ENCODE data around the gene BEND3. TPM values are rescaled to one million over a fixed set of nuclear protein-coding genes. Genes with fewer than 3 reads are reported as not detected.
"Not testable (repeated sequence)": the region's sequence is repeated elsewhere in the genome, so short reads cannot be mapped to it uniquely, and the experiment has no call there.

The BEND3 gene
- total RNA-seq, 2 donors from 2014 or later: 0.54 to 4.2 TPM

DNA sequence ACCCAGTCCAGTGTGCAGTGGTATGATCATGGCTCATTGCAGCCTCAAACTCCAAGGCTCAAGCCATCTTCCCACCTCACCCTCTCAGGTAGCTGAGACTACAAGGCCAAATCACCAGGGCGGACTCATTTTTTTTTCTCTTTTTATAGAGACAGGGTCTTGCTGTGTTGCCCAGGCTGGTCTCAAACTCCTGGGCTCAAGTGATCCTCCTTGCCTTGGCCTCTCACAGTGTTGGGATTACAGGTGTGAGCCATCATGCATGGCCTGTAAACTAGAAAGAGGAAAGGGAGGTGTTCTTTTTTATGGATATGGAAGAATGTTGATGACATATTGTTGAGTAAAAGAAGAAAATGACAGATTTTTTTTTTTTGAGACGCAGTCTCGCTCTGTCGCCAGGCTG is 5.1 kb upstream of the BEND3 start:
- DNase-seq (ENCODE audit: low spot score) (no peak), ATAC-seq (ENCODE audit: insufficient number of reproducible peaks, low FRiP score, low read depth) (no peak)
- no peak overlapping the region for H3K27ac ChIP-seq
- H3K9me3 ChIP-seq: no peaks in the 10 kb centered on the region
- H3K4me1 ChIP-seq (ENCODE audit: control insufficient read depth in 1 of 2, low read depth in 2 of 2): peaks cover 0 to 12% of the 10 kb centered on the region in 2 donors
- no peaks in the 10 kb centered on the region for H3K36me3 ChIP-seq
- TF ChIP-seq, protein P1, sequence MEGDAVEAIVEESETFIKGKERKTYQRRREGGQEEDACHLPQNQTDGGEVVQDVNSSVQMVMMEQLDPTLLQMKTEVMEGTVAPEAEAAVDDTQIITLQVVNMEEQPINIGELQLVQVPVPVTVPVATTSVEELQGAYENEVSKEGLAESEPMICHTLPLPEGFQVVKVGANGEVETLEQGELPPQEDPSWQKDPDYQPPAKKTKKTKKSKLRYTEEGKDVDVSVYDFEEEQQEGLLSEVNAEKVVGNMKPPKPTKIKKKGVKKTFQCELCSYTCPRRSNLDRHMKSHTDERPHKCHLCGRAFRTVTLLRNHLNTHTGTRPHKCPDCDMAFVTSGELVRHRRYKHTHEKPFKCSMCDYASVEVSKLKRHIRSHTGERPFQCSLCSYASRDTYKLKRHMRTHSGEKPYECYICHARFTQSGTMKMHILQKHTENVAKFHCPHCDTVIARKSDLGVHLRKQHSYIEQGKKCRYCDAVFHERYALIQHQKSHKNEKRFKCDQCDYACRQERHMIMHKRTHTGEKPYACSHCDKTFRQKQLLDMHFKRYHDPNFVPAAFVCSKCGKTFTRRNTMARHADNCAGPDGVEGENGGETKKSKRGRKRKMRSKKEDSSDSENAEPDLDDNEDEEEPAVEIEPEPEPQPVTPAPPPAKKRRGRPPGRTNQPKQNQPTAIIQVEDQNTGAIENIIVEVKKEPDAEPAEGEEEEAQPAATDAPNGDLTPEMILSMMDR (IDR thresholded peaks at IDR 0.05): no peak
- H3K27me3 ChIP-seq (replicated peaks; ENCODE audit: insufficient read depth): no peaks in the 10 kb centered on the region
- H3K4me3 ChIP-seq: no peak overlapping the region

DNA sequence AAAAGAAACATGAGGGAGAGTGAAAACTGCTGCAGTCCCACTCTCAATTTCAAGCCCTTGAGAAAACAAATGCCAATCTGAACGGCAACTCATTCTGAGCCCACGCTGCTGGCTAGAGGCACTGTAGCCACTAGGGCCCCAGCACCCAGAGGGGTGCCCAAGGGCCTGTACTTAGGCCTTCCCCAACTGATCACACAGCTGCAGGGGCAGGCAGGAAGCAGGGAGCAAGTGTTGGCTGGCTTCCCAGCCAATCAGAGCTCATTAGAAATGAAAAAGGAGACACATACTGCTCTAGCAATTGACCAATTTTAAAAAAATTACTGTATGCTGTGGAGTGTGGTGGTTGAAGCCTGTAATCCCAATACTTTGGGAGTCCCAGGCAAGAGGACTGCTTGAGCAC is 3.7 kb upstream of the BEND3 start:
- TF ChIP-seq, protein P1 (IDR thresholded peaks at IDR 0.05): no peak
- no peaks in the 10 kb centered on the region for H3K9me3 ChIP-seq
- H3K27ac ChIP-seq: no peak overlapping the region
- no peaks in the 10 kb centered on the region for H3K27me3 ChIP-seq (replicated peaks; ENCODE audit: insufficient read depth)
- H3K4me3 ChIP-seq: no peak overlapping the region
- H3K36me3 ChIP-seq: no peaks in the 10 kb centered on the region
- no peak for DNase-seq (ENCODE audit: low spot score)
- peaks cover under 1 to 13% of the 10 kb centered on the region in 2 donors for H3K4me1 ChIP-seq (ENCODE audit: control insufficient read depth in 1 of 2, low read depth in 2 of 2)
- ATAC-seq (ENCODE audit: insufficient number of reproducible peaks, low FRiP score, low read depth): no peak

DNA sequence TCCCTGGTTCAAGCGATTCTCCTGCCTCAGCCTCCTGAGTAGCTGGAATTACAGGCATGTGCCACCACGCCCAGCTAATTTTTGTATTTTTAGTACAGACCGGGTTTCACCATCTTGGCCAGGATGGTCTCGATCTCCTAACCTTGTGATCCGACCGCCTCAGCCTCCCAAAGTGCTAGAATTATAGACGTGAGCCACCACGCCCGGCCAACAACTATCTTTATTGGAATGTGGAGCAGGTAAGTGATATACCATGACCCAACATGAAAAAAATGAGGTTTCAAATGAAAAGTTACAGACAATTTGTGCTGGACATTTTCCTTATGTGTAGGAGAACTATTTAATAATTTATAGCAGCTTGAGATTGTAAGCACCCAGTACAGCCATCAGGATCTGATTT is 3.2 kb upstream of the BEND3 start:
- H3K4me3 ChIP-seq; H3K27ac ChIP-seq; H3K9me3 ChIP-seq; H3K27me3 ChIP-seq (replicated peaks; ENCODE audit: insufficient read depth); ATAC-seq (ENCODE audit: insufficient number of reproducible peaks, low FRiP score, low read depth); H3K36me3 ChIP-seq; DNase-seq (ENCODE audit: low spot score): not testable (repeated sequence)
- H3K4me1 ChIP-seq (ENCODE audit: control insufficient read depth in 1 of 2, low read depth in 2 of 2): peaks cover 4 to 17% of the 10 kb centered on the region in 2 donors

DNA sequence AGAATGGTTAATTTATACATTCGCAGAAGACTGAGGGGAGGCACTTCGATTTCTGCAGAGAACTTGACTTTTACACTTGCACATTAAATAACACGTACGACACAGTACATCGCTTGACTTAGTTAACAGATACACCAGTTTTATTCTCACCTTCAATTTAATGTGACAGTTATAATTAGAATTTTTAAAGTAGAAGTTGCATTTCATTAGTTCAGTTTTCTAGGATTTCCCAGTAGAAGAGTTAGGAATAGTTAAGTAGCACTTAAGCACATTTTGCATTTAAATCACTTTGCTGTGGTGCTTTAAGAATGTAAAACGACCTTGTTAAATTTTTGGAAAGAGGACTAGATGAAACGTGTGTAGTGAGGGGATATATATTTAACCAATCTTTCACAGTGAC is 1.6 kb upstream of the BEND3 start:
- Histone ChIP-seq H3K9me3 (no peaks in the 10 kb centered on the region), H3K36me3 (no peaks in the 10 kb centered on the region), H3K27me3 (replicated peaks; ENCODE audit: insufficient read depth) (no peaks in the 10 kb centered on the region), H3K4me1 (ENCODE audit: control insufficient read depth in 1 of 2, low read depth in 2 of 2) (peaks cover 4 to 20% of the 10 kb centered on the region in 2 donors), H3K4me3 (no peak overlapping the region), H3K27ac (no peak overlapping the region)
- ATAC-seq (ENCODE audit: insufficient number of reproducible peaks, low FRiP score, low read depth) (no peak), DNase-seq (ENCODE audit: low spot score) (no peak)
- TF ChIP-seq, protein P1 (IDR thresholded peaks at IDR 0.05): no peak

DNA sequence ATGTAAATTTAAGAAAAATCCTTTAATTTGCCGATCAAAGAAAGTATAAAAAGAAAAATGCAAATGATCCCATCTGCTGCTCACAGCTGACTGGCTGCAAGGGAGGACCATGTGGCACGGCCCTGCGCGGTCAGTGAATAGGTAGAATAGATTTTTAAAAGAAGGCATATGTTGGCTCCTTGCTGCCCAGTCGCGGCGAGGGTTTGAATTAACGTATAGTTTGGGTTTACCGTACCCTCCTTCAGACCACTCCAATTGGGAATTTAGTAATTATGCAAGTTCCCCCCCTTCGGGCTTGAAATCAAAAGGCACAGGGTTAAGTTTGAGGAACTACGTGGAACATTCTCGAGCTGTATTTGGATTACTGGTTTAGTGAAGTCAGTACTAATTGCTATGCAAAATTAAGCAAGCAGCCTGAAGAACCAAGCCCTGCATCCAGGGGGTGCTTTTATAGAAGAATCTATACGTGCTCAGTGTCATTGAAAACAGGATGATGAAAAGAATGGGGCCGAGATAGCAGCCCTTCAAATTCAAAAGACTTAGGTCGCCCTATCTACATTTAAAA is 1.1 kb upstream of the BEND3 start:
- Histone ChIP-seq H3K27me3 (replicated peaks; ENCODE audit: insufficient read depth) (no peaks in the 10 kb centered on the region), H3K36me3 (no peaks in the 10 kb centered on the region), H3K4me3 (peak overlapping the region; percentile 92), H3K9me3 (no peaks in the 10 kb centered on the region), H3K4me1 (ENCODE audit: control insufficient read depth in 1 of 2, low read depth in 2 of 2) (peaks cover 4 to 20% of the 10 kb centered on the region in 2 donors), H3K27ac (no peak overlapping the region)
- TF ChIP-seq, protein P1 (IDR thresholded peaks at IDR 0.05): no peak
- ATAC-seq (ENCODE audit: insufficient number of reproducible peaks, low FRiP score, low read depth) (no peak), DNase-seq (ENCODE audit: low spot score) (no peak)

Measured in thoracic aorta (tissue), 2 donors.